HG02678 (cell line): ENCODE results near the gene VPS4B.
"Not testable (repeated sequence)": the region's sequence is repeated elsewhere in the genome, so short reads cannot be mapped to it uniquely, and the experiment has no call there.

Experiments
- ATAC-seq: cut with Tn5 transposase; IDR thresholded peaks from one replicate; pipeline ENCODE4 v1.9.1; 2021; ENCODE audit warnings: mild to moderate bottlenecking, moderate library complexity; ENCODE audit not compliant: unreplicated experiment

Gene VPS4B

DNA sequence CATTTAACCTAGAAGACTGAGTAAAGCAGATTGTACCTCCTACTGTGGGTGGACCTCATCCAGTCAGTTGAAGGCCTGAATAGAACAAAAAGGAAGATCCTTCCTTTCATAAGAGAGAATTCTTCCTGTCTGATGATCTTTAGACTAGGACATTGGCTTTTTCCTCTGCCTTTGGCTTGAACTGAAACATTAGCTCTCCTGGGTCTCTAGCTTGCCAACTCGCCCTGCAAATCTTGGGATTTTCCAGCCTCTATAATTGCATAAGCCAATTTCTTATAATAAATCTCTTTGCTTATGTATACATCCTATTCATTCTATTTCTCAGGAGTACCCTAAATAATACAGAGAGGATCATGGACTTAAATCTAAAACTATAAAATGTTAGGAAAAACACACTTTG, 49.1 kb downstream of the VPS4B start:
- no peak for ATAC-seq

DNA sequence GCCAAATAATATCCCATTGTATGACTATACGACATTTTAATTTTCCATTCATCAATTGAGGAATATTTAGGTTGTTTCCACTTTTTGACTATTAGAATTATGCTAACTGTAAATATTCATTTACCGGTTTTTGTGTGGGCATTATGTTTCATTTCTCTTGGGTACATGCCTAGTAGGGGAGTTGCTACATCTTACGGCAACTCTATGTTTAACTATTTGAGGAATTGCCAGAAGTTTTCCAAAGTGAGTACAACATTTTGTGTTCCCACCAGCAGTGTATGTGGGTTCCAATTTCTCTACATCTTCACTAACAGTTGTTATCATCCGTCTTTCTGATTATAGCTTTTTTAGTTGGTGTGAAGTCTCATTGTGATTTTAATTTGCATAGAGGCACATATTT, 53.7 kb downstream of the VPS4B start:
- no peak for ATAC-seq

DNA sequence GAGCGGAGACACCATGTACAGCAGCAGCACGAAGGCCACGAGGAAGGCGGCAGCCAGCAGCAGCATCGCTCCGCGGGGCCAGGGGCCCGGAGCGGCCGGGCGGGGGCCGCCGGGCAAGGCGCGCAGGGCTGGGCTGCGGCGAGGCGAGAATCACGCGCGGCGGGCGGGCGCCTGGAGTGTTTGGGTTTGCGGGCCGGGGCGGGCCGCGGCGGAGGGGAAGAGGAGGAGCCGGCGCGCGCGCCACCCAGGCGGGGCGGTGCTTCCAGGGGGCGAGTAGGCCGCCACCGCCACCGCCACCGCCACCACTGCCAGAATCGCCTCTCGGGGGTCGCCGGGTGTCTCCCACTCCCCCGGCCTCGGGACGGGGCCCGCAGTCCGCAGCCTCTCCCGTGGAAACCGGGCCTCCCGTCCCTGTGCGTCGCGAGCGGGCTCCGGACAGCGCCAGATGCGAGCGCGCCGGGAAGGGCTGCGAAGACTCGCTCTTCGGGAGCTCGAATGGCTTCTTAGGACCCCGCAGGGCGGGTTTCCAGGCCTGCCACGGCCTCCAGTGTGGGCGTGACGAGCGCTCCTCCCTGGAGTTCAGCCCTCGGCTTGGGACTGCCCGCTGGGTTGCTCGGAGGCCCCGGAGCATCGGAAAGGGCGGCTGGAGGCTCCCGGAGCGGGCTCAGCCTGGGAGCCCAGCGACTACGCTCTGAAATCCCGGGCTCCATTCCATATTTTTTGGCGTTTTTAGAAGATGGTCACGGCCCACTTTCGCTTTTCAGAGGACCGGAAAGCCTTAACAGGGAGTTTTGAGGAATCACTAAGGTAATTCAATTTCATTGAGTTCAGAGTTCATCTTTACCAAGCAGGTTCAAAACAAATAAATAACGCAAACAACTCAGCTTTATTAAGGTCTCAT, 55.0 kb downstream of the VPS4B start, which contains the start of gene KDSR:
Gene KDSR (minus strand): TSS at position 154 of the 901 bp plus-strand sequence. CDS start 88 bp downstream, at position 66.
- peak; percentile 89 for ATAC-seq

DNA sequence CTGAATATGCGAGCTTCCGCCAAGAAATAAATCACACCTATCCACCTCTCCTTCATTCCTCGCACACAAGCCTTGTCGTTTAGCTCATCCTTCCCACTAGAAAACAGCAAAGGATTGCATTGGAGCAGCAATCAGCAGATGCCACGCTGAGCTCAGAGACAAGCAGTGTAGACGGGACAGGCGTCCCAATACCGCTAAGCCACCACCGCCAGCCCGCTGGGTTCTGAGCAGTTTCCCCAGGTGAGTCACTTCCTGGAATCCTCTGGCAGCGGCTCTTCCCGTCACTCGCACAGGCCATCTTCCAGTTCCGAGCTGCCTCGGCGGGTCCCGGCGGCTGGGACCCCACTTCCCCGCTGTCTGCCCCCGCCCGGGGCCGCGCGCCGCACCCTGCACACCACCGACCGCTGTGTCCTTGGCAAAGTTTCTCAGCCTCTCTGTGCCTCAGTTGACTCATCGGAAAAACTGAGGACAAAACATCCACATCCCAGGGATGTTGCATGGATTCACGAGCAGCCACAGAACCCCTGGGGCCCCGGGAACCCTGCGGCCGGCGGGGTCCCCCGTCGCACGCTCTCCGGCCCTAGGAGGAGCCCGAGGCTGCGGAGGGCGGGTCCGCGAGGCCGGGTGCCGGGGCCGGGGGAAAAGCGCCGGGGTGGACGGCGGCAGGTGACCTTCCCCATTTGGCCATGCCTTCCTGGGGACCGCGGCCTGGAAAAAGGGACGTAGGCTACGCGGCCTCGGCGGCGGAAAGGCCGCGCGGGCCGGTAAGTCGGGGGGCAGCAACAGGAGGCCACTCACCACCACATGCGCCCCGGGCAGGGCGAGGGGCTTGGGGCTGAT, 55.8 kb downstream of the VPS4B start:
- ATAC-seq, result peak; percentile 29

DNA sequence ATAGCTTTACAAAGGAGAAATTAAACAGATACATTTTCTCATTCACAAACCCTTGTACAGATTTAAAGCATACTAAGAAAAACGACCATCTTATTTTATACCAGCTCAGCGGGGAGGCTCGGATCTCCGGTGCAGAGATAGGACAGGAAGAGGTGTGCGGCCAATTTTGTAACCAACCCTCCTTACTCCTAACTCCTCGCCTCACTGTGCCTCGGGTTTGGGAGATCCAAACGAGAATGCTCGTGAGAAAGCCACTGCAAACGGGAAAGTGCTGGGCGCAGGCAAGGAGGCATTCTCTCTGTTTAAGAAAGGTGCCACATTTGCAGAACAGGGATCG, 56.4 kb downstream of the VPS4B start:
- no peak for ATAC-seq

DNA sequence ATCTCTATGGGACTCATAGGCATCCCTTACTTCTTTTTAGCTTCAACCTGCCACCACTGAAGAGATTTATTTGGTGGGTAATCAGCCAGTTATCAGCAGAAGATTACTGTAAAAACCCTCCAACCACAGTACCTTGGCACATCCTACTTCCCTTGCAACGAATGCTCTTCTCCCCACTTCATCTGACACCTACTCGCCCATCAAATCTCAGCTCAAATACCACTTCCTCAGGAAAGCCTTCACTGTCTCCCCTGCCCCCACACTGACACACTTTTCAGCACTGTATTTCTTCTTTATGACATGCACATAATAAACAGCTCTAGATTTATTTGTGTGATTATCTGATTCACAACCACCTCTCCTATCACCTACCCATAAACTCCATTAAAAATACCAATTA, 58.3 kb downstream of the VPS4B start:
- ATAC-seq, result no peak

DNA sequence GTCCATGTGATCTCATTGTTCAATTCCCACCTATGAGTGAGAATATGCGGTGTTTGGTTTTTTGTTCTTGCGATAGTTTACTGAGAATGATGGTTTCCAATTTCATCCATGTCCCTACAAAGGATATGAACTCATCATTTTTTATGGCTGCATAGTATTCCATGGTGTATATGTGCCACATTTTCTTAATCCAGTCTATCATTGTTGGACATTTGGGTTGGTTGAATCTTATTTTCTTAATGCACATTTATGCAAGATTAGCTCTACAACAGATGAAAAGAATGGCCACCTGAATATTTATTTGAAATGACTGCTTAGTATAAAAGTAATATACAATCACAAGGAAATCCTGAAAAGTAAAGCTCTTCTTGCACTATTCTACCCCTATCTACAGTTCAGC, 58.9 kb downstream of the VPS4B start:
- not testable (repeated sequence) for ATAC-seq

DNA sequence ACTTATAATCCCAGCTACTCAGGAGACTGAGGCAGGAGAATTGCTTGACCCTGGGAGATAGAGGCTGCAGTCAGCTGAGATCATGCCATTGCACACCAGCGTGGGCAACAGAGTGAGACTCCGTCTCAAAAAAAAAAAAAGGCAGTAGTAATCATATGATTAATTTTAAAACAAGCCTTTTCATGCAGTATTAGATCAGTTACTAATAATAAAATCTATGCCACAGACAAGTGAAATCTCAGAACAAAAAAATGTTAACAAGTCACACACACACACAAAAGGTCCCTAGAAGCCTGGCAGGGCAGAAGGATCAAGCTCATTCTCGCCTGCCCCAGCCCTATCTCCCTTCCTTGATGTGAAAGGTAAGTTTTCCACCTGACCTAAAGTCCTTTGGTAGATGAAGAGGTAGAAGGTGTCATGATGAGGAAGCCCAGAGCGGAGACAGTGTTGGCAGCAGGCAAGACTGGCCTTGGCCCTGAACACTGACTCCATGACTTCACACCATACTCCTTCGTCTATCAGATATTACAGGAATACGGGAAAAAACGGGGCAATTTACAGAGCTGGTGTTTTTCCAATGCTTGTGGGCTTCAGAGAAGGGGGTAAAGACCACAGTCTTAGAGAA, 65.9 kb downstream of the VPS4B start:
- ATAC-seq, result no peak

DNA sequence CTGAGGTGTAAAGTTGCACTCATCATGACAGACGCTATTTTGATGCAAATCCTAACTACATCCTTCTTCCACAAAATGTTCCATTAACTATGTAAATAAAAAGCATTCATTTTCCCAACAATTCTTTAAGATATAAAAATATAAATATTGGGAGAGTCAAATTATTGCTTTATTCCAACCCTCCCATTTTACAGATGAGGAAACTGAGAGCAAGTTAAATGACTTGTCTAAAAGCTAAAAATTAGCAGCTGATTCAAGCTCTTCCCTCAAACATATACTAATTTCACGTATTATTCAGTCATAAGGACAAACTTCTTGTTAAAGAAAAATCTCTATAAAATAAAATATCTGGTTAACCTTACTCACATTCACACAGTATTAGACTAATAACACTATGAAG, 72.0 kb downstream of the VPS4B start:
- no peak for ATAC-seq

DNA sequence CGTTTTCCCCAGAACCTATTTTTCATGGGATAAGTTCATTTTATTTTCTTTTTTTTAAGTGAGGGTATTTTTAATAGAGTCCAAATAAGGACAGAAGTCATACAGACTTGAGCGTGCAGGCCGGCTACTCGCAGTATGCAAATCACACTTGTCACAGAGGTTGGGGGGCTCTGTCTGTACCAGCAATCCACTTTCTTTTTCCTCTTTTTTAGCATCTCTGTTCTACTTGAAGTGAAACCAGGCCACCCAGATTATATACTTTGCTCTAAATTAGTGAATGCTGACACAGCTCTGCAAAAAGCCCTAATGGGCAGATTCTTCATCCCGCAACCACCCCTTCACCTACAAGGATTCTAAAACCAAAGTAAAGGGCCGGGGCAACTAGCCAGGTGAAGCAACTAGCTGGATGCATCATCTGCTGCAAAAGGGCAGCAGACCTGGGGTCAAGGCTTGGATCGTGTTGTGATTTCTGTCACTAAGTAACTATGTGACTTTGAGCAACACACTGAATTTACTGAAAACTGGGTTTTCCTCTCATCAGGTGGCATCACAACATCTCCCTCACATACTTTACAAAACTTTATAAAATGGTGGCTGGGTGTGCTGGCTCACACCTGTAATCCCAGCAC, 73.7 kb downstream of the VPS4B start:
- no peak for ATAC-seq

DNA sequence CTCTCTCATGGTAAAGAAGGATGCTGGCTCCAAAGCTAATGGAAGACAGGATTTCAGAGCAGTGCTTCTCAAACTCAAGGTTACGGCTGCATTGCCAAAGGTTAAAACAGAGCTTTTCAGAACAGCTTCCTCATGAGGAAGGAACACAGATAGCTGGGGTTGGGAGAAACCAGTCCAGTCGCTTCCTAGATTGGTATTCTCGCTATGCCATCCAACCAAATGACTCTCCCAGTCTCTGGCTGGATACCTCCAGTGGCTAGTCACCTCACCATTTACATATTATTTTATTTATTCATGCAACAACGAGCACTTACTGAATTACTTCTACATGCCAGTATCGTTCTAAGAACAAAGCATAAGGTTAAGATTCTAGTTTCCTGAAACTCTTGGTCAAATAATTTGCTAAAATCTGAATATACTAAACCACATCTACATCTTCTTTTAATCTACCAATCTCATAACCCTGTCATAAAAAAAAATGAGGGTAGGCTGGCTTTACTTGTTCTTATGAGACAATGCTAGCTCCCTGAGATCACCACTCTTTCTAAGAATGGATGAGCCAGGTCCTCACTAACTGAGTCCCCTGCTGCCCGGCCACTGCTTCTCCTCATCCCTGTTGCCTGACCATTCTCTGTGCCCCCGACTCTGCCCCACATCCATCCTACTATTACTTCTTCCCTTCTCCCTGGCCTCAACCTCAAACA, 75.6 kb downstream of the VPS4B start:
- ATAC-seq, result no peak

DNA sequence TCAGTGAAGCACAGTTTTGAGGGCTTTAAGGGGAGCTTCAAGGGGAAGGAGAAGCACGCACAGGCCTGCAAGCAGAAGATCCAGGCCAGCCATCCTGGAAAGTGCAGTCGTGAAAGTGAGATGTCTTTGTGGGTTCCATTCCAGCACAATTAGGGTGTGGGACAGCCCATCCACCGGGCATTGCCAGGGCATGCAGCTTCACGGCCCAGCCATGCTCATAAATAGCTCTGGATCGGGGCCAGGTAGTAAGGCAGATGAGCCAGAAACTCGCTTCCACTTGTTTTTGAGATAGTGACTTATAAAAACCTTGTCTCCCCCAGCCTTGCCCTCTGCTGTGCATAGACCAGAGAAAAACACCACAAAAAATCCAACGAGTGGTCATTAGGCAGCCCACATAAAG, 76.2 kb downstream of the VPS4B start:
- ATAC-seq, result no peak

DNA sequence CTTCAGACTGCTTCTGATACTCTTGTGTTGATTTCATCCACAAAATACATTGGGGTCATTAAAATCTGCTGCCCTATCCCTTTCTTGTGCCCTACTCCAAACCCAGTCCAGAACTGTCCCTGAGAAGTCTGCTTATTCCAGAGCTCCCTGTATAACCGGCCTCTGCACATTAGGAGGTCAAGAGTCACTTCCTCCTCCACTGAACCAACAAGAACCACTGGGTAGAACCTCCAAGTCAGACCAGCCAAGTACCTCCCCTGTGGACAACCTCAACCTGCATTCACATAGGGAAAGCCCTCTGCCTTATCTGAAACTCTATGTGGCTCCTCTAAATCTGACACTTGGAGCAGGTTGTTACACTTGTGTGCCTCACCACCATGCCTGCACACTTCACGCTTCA, 77.4 kb downstream of the VPS4B start:
- ATAC-seq, result no peak

DNA sequence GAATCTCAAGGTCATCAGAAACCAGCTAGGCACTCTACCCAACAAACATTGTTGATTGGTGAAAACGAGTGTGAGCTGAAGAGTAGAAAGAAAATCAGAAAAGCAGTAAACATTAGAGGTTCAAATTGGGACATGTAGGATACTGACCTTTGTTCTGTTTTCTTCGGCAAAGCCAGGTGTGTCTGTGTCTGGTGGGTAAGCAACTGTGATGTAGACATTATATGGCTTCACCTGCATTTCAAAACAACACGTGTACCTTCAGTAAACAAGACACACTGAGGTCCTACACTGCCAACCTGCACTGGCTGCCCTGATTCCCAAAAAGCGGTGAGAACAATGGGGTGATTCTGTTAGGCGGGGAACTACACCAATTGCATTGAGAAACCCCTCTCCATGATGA, 78.0 kb downstream of the VPS4B start:
- ATAC-seq, result no peak

DNA sequence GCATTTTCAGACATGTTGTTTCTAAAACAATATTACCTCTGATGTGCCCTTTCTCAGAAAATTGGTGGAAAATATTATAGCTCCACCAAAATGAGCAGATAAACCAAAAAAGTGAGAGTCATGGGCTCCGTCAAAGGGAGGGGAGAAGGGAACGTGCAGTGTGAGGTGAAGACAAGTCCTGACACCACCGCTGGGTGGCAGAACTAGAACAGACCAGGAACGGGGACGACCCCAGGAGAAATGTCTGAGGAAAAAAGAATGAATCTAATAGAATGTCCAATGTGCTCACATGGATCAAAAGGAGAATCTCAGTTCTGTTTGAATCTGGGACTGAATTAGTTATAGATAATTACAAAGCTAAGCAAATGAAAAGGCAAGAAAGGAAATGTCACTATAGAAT, 80.1 kb downstream of the VPS4B start:
- peak; percentile 82 for ATAC-seq

DNA sequence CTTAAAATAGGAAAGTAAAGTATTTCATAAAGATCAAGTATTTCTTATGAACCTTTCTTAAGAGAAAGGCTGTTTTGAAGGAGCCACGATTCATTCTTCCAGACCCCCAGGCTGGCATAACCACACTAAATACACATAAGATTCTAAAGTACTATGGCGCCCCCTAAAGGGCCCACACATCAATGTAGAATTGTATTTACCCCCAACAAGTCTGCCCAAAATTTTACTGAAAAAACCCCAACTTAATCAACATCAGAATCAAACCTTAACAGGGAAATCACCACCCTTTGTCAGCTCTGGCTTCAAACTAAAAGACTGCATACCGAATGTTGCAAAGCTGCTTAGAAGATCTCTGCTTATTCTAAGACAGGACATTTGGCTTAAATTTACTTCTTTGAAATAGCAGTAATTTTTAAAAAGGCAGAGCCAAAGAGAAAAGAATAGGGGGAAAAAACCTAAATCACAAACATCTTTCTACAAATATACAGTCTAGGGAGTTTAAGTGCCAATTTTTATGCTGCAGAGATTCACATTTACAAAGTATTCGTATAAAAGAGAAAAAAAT, 82.3 kb downstream of the VPS4B start:
- no peak for ATAC-seq
